Stimulated activated CD8-positive, alpha-beta memory T cell treated with anti-CD3 and anti-CD28 coated beads, Interleukin-7, amount 100 ng/mL, for 1 hour (primary cell): ENCODE data around the gene KPNA6.

Source experiments
- DNase-seq, 2 donors: peaks; one replicate each; pipeline ENCODE4 v3.0.0-alpha.2; 2020; ENCODE audit warnings: low read depth in 2 of 2

The KPNA6 gene

GRCh38 chr1:32216566-32216965 is 108.7 kb downstream of the KPNA6 start:
- no peak for DNase-seq

- no peak for DNase-seq
Measured at GRCh38 chr1:32219022-32219421, 111.2 kb downstream of the KPNA6 start.

- no peak for DNase-seq
Measured at GRCh38 chr1:32220746-32221580, 113.1 kb downstream of the KPNA6 start.

GRCh38 chr1:32221581-32221979 is 113.7 kb downstream of the KPNA6 start:
- no peak for DNase-seq

- peak; percentile 80 to 88 for DNase-seq
Measured at GRCh38 chr1:32221980-32222755, 114.3 kb downstream of the KPNA6 start, which contains the start of the genes EIF3I and TMEM234. TSS of gene EIF3I (plus strand) at chr1:32222407. CDS start at chr1:32222442, 35 bp downstream. TSS of gene TMEM234 (minus strand) at chr1:32222353. CDS start at chr1:32222322, 31 bp downstream.

- DNase-seq = no peak
Measured at GRCh38 chr1:32223683-32224082, 115.8 kb downstream of the KPNA6 start.

- no peak for DNase-seq
Measured at GRCh38 chr1:32224285-32224684, 116.4 kb downstream of the KPNA6 start.
